GM21390 (cell line): ENCODE data around the gene FBXL17.
"Not testable (repeated sequence)": the region's sequence is repeated elsewhere in the genome, so short reads cannot be mapped to it uniquely, and the experiment has no call there.

Source experiments
- ATAC-seq: cut with Tn5 transposase; IDR thresholded peaks from one replicate; pipeline ENCODE4 v1.9.1; 2021; ENCODE audit not compliant: unreplicated experiment

Gene FBXL17

DNA sequence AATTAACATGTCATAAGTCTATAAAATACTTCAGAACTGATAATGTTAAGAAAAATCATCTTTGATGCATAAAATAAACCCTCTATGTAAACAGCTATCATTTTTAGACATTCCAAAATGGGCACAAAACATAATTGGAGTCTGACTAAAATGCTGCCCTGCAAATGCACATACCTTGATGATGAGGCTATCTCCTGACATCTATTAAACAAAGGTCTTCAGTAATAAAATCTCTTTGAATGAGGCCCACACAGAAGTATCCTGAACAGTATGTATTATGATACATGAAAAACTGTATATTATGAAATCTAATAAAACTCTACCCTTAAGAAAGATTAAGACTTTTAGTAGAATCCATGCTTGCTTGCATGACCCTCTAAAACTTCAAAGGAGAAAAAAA lies 66.1 kb downstream of the FBXL17 start:
- ATAC-seq: no peak

DNA sequence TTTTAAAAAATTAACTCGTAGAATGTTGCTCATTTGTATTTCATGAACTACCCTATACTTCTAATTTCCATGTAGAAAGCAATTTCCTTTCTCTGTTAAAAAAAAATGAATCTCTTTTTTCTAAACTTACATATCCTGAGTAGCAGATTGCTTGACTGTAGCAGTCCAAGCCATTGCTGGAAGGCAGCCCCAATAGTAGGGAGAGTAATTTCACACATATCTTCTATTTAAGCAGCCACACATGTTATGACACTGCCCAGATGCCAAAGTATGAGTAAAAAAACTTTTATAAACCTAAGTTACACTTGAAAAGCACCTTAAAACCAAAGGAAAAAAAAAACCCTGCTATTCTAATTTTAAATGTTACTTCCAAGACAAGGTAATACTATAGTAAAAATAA lies 69.6 kb downstream of the FBXL17 start:
- ATAC-seq: no peak

DNA sequence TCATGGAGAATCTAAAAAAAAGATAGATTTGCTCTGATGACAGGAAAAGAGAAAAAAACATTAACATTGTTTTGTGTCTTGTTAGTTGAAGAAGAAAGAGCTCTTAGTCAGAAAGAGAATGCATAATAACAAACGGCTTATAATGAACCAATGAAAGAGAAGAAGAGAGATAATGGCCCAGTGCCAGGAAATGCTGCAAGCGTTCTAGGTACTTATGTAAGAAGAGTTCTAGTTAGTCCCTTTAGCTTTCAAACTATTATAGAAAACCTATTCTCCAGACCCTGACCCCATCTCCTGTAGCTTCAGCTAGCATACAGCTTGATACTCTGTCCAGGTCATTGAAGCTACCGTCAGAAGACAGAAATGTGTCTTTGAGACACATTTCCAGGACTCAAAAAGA lies 70.2 kb downstream of the FBXL17 start:
- no peak for ATAC-seq

DNA sequence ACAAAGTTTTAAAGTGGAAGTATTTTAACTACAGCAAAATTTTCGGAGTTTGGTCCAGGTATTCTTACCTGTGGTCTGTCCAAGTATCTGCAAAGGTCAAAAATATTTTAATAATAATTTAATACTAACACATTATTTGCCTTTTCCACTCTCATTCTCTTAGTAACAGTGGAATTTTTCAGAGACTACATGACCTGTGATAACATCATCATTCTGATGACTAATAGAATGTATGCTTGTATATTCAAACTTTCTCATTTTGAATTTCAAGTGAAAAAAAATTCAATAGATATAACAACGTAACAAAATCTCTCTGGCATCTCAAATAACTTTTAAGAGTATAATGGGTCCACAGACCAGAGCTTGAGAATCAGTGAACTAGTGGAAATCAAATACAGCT lies 78.3 kb downstream of the FBXL17 start:
- no peak for ATAC-seq

DNA sequence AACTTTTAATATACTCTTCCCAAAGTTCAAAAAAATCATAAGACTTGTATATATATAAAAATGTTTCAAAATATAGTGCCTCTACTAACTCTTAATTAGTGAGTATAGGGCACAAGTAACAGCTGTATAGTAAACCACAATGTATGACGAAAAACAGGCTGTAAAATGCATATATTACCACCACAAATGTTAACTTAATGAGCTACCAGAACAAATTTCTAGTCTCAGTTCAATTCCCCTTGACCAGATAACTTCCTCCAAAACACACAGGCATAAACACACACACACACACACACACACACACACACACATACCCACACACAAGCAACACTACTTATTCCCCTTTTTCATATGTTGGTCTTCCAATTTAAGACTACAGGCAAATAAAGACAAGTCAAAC lies 78.8 kb downstream of the FBXL17 start:
- ATAC-seq: no peak

DNA sequence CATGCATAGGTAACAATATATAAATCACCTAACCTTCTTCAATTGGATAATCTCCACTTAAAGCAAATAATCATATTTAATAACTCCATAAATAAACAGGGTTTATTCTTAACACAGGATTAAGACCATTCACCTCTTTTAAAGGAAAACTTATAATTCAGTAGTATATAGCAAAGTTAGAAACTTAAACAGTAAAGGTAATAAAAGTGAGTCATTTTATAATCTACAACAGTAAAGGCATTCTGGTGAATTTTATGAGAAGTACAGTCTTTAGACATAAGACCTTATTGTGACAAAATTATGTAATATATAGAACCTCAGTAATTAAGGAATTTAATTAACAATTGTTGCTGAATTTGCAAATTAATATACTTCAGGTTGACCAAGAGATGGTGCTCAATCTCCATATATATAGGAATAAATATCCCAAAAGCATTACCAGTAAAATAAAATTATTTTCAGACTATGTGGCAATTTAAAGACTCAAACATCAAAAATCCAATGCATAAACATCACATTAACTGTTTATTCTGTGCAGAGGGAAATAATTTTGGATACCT lies 84.8 kb downstream of the FBXL17 start:
- no peak for ATAC-seq

DNA sequence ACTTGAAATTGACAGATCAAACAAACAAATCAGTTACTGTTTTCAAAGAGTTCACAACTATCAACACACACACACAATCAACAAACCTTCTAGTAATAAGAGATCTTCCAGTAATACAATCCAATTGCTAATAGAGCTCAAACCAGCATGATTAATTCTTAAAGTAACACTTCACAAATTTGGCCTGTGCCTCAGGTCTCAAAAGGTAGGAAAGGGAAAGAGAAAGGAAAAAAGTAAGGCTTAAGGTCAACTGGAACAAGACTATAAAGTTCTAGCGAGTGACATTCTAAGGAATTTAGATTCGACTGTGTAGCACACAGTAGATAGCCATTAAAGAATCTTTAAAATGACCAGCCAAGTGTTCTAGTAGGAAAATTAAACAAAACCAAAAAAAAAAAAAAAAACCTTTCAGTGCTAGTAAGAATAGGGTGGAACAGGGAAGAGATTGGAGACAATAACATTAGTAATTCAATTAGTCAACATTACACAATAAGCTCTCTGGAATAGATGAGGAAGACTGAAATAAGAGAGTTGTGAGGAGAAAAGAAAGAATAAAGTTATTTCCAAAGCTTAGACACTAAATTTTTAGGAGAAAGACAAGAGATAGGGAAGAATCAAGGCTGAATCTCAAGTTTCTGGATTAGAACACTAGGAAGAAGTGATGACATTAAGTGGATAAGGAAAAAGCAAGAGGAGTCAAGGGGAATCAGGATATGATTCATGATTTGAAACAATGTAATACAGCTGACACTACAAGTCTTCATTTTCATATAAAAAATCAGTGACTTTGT lies 86.1 kb downstream of the FBXL17 start:
- no peak for ATAC-seq

DNA sequence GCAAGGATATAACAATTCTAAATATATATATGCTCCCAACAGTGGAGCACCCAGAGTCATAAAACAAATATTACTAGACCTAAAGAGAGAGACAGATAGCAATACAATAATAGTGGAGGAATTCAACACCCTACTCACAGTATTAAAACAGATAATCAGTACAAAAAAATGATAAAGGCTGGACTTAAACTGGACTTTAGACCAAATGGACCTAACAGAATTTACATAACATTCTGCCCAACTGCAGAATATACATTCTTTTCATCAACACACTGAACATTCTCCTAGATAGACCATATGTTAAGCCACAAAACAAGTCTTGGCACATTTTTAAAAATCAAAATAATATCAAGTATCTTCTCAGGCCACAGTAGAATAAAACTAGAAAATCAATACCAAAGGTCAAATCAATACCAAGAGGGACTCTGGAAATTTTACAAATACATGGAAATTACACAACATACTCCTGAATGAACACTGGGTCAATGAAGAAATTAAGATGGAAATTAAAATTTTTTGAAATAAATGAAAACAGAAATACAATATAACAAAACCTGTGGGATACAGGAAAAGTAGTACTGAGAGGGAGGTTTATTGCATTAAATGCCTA lies 100.8 kb downstream of the FBXL17 start:
- no peak for ATAC-seq

DNA sequence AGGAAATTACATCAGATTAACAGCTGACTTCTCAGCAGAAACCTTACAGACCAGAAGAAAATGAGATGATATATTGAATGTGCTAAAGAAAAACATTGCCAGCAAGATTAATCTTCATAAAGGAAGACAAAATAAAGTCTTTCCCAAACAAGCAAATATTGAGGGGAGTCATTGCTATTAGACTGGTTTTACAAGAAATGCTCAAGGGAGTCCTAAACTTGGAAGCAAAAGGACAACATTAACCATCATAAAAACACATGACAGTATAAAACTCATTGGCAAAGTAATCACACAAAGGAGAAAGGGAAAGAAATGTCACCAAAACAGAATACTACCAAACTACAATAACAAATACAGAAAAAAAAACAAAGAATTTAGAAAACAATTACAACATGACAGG lies 101.7 kb downstream of the FBXL17 start:
- no peak for ATAC-seq

DNA sequence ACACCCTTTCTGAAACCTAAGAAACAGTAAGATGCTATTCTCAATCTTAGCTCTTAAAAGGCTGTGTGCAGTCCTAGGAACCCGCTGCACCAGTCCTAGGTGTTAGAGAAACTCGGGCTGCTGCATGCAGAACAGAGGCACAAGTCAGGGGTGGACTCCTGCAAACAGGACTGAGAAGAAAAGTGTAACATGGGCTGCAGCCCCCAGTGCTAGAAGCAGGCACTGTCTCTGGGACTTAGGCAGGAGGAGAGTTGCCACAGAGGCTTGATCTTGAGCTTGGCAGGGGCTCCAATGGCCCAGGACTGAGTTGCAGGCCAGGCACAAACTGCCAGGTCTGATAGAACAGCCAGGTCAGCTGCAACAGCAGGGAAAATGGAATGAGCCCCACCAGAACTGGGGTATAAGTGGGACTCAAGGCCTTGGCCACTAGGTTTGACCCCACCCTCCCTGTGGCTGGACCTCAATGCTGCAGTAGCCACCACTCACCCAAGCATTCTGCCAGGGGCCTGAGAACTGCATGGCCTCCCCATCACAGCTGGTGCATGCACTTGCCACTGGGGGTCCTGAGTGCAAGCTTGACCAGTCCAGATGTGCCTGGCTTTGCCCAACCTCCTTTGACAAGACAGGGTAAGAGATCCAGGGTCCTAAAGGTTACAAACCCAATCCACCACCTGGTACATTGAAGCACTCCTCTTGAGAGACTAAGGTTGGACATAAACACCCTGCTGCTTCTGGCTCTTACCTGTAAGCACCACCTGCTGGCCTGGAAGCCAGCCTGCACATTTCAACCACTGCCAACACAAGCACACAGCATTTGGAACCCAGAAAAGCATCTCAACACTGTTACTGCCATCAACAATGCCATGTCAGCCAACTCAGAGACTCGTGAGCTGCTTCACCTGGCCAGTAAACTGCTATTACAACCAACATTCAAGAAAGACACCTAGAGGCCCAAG lies 103.3 kb downstream of the FBXL17 start:
- no peak for ATAC-seq

DNA sequence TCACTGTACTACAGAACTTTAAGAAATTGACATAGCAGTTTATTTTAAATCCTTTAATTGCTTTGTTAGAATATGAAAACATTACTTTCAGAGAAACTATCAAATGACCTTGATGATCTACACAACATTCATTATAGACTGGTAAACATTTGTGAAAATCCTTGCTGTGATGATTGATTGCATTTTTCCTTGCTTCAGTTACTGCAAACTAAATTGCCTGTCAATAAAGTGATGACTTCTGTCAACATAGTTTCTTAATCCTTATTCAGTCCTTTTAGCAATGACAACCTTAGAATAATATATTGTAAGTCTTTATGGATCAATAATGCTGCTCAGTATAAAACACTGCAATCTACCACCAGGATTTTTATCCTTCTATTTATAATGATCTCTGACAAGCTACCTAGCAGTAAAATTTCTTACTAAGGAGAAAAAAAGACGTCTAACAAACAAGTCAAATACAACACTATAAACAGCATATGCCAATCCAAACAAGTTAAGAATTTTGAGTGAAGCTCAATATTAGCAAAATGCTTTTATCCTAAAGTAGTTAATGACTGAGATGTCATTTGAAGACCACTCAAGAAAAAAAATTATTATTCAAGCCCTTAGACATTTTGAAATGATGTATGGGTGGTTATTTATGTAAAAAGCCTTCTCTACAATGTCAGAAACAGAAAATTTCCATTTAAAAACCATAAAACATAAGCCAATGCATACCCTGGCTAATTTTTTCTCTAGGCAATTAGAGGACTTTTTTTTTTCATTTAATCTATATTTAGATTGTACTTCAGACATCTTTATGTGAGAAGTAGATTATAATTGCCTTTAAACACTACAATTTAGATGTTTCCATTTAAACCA lies 105.5 kb downstream of the FBXL17 start:
- ATAC-seq: no peak

DNA sequence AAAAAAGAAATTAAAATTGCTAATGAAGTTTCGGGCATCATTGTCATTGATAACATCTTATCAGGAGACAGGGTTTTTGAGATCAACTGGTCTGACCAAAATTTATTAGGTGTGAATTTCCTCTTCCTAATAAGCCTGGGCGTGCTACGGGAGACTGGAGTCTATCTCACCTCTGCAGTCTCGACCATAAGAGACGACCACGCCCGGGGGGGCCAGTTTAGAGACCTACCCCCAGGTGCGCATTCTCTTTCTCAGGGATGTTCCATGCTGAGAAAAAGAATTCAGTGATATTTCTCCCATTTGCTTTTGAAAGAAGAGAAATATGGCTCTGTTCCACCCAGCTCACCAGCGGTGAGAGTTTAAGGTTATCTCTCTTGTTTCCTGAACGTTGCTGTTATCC lies 107.8 kb downstream of the FBXL17 start:
- ATAC-seq: not testable (repeated sequence)

DNA sequence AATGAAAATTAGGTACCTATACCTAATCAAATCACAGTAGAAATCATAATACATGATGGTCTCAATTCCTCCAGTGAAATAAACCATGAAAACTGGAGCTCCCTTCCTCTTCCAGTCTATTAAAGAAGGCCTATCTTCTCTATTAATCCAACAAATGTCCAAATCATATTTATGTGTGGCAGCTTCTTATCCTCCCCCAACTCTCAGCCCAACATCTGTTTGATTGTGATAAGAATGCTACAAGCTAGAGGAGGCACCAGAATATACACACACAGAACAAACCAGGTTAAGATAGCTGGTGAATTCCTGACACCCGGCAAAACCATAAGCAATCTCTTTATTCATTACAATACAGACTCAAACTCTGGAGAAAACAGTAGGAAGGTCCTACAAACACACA lies 110.8 kb downstream of the FBXL17 start:
- no peak for ATAC-seq

DNA sequence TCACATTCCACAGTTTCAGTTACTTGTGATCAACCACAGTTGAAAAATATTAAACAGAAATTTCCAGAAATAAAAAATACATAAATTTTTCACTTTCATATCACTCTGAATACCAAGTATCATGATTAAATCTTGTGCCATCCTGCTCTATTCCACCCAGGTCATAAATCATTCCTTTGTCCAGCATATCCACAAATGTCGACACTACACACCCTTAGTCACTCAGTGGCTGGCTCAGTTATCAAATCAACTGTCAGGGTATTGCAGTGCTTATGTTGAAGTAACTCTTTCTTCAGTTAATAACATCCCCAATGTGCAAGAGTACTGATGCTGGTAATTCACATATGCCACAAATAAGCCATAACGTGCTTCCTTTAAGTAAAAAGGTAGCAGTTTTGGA lies 115.7 kb downstream of the FBXL17 start:
- ATAC-seq: no peak

DNA sequence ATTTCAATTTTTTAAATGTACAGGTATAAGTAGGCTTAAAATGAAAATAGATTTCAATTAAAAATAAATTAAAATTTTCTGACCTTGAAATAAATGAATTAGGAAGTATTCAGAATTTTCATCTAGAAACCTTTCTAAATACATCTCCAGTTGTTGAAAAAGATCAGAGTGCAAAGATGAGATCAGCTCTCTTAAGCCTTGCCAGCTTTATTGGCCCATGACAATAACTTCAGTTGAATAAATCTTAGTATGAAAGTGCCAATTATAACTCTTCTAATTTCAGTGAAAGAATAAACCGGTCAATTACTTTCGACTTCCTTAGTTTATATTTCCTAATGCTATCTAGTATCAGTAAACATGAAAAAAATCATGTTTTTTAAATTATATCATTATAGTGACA lies 117.4 kb downstream of the FBXL17 start:
- no peak for ATAC-seq

DNA sequence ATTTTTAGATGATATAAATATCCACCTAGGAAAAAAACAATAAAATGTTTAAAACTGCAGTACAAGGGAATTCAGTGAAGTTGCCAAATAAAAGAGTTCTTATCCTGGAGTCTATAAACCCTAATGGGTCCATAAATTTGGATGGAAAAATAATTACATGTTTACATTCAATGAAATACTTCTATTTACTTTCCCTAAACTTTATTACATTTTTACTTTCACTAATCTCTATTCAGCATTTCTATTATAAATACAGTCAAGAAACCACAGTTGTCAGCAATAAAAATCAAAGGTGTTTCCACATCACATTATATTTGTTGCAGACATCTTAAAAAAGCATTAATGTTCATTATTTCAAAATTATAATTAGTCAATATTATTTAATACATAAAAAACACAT lies 118.6 kb downstream of the FBXL17 start:
- ATAC-seq: no peak

DNA sequence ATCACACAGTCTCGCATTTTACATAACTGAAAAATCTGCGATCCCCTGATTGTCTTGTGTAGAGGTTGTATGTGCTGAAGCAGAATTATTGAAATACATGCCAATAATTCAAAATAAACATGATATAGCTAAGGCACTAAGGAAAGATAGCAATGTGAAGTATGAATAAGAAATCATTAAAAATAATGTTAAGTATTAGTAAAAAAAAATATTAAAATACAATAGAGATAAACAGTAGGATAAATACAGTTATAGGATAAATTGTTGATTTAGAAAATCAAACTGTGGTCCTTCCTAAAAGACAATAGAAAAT lies 121.1 kb downstream of the FBXL17 start:
- no peak for ATAC-seq

DNA sequence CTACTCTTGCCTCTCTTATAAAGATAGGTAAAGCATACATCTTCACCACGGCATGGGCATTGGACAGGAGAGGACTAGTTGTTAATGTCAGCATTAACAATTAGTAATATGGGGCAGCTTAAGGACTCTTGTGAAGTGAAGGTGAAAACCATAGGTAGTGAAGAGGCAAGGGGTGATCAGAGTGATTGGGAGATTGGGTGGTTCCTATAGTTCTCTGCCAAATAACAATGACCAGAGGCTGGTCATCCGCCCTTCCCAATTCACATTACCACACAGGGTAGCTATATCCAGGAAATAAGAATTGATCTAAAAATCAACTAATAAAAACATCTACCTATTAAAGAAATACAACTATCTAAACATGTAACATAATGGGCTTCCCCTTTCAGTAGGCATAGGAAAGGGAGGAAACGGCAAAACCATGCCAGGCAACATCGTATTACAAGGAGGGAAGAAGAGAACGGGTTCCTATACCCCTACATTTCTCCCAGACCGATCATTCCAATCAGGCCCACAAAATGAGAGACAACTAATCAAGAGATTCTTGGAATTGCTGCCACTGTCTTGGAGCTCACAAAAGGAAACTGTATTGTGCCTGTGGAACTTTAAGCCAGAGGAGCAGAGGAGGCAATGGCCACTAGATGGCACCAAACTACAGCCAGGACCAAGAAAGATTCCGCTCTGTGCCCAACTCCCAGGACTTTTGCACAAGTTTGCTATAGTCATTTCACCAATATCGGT lies 121.6 kb downstream of the FBXL17 start:
- peak; percentile 93 for ATAC-seq

DNA sequence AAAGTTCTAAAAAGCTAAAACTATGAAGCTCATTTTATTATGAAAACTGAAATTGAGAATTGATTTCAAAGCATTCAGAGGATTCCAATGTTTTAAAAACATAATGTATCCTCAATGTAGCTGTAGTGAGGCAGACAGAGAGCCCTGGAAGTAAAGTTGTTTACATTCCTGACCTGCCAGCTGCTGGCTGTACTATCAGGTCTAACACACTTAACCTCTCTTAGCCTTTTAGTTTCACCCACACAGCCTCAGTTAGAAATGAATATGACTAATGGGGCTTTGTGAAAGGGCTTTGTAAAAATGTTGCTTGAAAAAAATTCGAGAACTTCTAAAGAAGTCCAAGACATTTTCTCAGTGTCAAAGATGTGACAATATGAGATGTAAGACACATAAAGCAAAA lies 122.6 kb downstream of the FBXL17 start:
- ATAC-seq: peak; percentile 44

DNA sequence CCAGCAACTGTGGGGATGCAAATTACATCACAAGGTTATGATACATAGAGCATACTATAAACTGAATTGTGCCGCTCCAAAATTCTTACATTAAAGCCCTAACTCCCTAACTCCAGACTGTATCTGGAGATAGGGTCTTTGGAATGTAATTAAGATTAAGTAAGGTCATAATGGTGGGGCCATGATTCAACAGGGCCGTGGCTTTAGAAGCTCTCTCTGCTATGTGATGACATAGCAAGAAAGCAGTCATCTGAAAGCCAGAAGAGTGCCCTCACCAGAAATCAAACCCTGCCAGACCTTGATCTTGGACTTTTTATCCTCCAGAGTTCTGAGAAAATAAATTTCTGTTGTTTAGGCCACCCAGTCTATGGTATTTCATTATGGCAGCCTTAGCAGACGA lies 123.9 kb downstream of the FBXL17 start:
- ATAC-seq: no peak
